ENCODE results near the gene COP1. TPM values are rescaled to one million over a fixed set of nuclear protein-coding genes. Genes with fewer than 3 reads are reported as not detected.

The COP1 gene
- total and polyA plus RNA-seq, 2 of the 13 experiments (the other 11 are each of a cell fraction or from before 2014, with no cell fraction given): 20.5 to 51.3 TPM

DNA sequence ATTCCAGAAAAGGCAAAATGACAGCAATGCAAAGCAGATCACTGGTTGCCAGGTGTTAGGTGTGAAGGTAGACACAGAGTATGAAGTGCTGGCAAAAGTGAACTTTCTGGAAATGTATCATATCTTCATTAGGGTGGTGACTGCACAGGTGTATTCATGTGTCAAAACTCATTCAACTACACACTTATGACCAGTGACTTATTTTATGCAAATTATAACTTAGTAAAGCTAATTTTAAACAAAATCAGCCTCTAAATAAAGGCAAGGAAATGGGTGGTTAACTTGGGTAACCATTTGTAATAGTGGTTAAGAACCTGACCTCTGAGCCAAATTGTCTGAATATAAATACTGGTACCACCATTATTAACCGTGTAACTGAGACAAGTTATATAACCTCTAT is 7.4 kb downstream of the COP1 start (continued):
- TF ChIP-seq, protein P1, sequence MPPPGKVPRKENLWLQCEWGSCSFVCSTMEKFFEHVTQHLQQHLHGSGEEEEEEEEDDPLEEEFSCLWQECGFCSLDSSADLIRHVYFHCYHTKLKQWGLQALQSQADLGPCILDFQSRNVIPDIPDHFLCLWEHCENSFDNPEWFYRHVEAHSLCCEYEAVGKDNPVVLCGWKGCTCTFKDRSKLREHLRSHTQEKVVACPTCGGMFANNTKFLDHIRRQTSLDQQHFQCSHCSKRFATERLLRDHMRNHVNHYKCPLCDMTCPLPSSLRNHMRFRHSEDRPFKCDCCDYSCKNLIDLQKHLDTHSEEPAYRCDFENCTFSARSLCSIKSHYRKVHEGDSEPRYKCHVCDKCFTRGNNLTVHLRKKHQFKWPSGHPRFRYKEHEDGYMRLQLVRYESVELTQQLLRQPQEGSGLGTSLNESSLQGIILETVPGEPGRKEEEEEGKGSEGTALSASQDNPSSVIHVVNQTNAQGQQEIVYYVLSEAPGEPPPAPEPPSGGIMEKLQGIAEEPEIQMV (CRISPR knock-in tag; IDR thresholded peaks at IDR 0.05; ENCODE audit: low read depth): no peak
- no peak for TF ChIP-seq MBNL3 (CRISPR knock-in tag; conservative IDR thresholded peaks at IDR 0.05)
- TF ChIP-seq BHLHE40 (IDR thresholded peaks at IDR 0.05; ENCODE audit: low read length): no peak
- TF ChIP-seq GTF2F1 (IDR thresholded peaks at IDR 0.05; ENCODE audit: low read length): no peak
- TF ChIP-seq, protein P2, sequence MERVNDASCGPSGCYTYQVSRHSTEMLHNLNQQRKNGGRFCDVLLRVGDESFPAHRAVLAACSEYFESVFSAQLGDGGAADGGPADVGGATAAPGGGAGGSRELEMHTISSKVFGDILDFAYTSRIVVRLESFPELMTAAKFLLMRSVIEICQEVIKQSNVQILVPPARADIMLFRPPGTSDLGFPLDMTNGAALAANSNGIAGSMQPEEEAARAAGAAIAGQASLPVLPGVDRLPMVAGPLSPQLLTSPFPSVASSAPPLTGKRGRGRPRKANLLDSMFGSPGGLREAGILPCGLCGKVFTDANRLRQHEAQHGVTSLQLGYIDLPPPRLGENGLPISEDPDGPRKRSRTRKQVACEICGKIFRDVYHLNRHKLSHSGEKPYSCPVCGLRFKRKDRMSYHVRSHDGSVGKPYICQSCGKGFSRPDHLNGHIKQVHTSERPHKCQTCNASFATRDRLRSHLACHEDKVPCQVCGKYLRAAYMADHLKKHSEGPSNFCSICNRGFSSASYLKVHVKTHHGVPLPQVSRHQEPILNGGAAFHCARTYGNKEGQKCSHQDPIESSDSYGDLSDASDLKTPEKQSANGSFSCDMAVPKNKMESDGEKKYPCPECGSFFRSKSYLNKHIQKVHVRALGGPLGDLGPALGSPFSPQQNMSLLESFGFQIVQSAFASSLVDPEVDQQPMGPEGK (CRISPR knock-in tag; IDR thresholded peaks at IDR 0.05): no peak
- TF ChIP-seq ZNF160 (CRISPR knock-in tag; IDR thresholded peaks at IDR 0.05): no peak
- no peak for TF ChIP-seq HOXD1 (CRISPR knock-in tag; IDR thresholded peaks at IDR 0.05)
- TF ChIP-seq, protein P3, sequence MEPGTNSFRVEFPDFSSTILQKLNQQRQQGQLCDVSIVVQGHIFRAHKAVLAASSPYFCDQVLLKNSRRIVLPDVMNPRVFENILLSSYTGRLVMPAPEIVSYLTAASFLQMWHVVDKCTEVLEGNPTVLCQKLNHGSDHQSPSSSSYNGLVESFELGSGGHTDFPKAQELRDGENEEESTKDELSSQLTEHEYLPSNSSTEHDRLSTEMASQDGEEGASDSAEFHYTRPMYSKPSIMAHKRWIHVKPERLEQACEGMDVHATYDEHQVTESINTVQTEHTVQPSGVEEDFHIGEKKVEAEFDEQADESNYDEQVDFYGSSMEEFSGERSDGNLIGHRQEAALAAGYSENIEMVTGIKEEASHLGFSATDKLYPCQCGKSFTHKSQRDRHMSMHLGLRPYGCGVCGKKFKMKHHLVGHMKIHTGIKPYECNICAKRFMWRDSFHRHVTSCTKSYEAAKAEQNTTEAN (CRISPR knock-in tag; conservative IDR thresholded peaks at IDR 0.05): no peak
- TF ChIP-seq ZNF790 (CRISPR knock-in tag; IDR thresholded peaks at IDR 0.05; ENCODE audit: borderline replicate concordance): no peak
- no peak for TF ChIP-seq RXRA (CRISPR knock-in tag; IDR thresholded peaks at IDR 0.05)

Data from HepG2 (cell line).